GM10248 (cell line): ENCODE data around the gene LARP1.
"Not testable (repeated sequence)": the region's sequence is repeated elsewhere in the genome, so short reads cannot be mapped to it uniquely, and the experiment has no call there.

Source experiments
- CTCF ChIA-PET: fragments of 300-600 bp; sonication (Branson Sonifier 250); formaldehyde crosslinking; extraction: SDS; loops from one replicate; lab custom pipeline; 2021; ENCODE audit warnings: antibody characterized with exemption; lab: Yijun Ruan, JAX
- POLR2A ChIA-PET: fragments of 350-650 bp; sonication (Branson Sonifier 250); formaldehyde crosslinking; extraction: SDS; loops from one replicate; lab custom pipeline; 2020; ENCODE audit warnings: antibody characterized with exemption; lab: Yijun Ruan, JAX
- DNase-seq: peaks from one replicate; pipeline ENCODE4 v3.0.0; 2012; ENCODE audit errors: extremely low spot score
- CTCF ChIP-seq: IDR thresholded peaks from 2 replicates; pipeline ENCODE4 v1.5.1; 2012; ENCODE audit warnings: mild to moderate bottlenecking, low read depth; ENCODE audit errors: extremely low read depth, missing control alignments, control extremely low read depth

Gene LARP1

GRCh38 chr5:154823605-154824004 lies 68.4 kb downstream of the LARP1 start:
- no peak for DNase-seq
- TF ChIP-seq CTCF, result no peak
- POLR2A ChIA-PET, result no interaction called here
- CTCF ChIA-PET, result interaction anchor here (1.0 to 2.1 kb wide), 2 partner anchors 18 to 173 kb away, joined by 3 to 5 read pairs; no protein-coding TSS in a partner anchor

DNA sequence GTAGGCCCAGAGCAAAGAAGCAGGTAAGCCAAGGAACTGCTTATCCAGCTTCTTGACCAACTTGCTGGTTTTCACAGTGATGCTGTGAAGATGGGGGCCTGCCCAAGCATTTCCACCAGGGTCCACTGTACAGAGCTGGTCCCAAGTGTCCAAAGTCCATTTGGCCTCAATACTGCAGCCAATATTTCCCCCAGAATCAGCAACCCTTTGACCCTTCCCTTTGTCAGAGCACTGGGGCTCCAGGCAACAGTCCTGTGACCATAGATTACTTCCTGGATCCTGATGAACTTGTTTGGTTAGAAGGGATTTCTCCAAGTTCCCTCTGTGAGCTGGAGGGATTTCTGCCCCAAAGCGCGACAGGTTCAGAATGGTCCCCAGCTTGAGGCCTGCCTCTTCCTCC lies 68.9 kb downstream of the LARP1 start:
- DNase-seq, result no peak
- no peak for TF ChIP-seq CTCF
- ChIA-PET POLR2A (no interaction called here), CTCF (interaction anchor here (1.0 to 2.1 kb wide), 2 partner anchors 17 to 174 kb away, joined by 3 to 5 read pairs; no protein-coding TSS in a partner anchor)

- POLR2A ChIA-PET, result no interaction called here
- DNase-seq, result no peak
- CTCF ChIA-PET, result interaction anchor here (1.6 kb wide), 1 partner anchor 9 kb away, joined by 3 read pairs; no protein-coding TSS in a partner anchor
- TF ChIP-seq CTCF, result no peak
These were observed 74.0 kb downstream of the LARP1 start for GRCh38 chr5:154829181-154829588.

GRCh38 chr5:154829589-154830218 lies 74.5 kb downstream of the LARP1 start:
- CTCF ChIA-PET, result interaction anchor here (1.6 kb wide), 1 partner anchor 10 kb away, joined by 3 read pairs; no protein-coding TSS in a partner anchor
- POLR2A ChIA-PET, result no interaction called here

DNA sequence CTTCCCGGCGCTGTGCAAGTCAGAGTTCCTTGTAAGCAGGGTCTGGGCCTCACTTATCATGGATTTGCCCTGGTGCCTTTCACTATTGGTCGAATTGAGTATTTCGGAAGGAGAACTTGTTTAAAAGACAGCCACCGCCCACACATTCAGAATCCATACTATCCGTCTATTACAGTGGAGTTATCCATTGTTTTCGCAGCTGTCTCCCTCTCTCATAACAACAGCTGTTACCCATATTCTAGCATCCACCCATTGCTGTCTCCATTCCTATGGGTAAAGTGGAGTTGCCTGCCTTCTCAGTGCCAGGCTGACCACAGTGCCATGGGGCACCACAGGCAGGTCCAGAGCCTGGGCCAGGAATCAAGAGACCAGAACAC lies 75.0 kb downstream of the LARP1 start:
- CTCF ChIA-PET, result interaction anchor here (1.6 kb wide), 1 partner anchor 10 kb away, joined by 3 read pairs; no protein-coding TSS in a partner anchor
- no peak for DNase-seq
- POLR2A ChIA-PET, result no interaction called here
- no peak for TF ChIP-seq CTCF

More at GRCh38 chr5:154829589-154830218, 74.5 kb downstream of the LARP1 start:
- no peak for TF ChIP-seq CTCF
- DNase-seq, result no peak

- ChIA-PET POLR2A (no interaction called here), CTCF (no interaction called here)
- no peak for TF ChIP-seq CTCF
- DNase-seq, result no peak
These were observed 75.4 kb downstream of the LARP1 start for GRCh38 chr5:154830596-154830995.

- ChIA-PET POLR2A (no interaction called here), CTCF (interaction anchor here (1.0 kb wide), 1 partner anchor 427 kb away, joined by 3 read pairs; no protein-coding TSS in a partner anchor)
- no peak for TF ChIP-seq CTCF
- DNase-seq, result no peak
These were observed 76.3 kb downstream of the LARP1 start for GRCh38 chr5:154831451-154831850.

GRCh38 chr5:154832804-154833203 lies 77.6 kb downstream of the LARP1 start:
- DNase-seq, CTCF ChIA-PET, POLR2A ChIA-PET: not testable (repeated sequence)
